ENCODE measurements around the gene SLC22A23.

DNA sequence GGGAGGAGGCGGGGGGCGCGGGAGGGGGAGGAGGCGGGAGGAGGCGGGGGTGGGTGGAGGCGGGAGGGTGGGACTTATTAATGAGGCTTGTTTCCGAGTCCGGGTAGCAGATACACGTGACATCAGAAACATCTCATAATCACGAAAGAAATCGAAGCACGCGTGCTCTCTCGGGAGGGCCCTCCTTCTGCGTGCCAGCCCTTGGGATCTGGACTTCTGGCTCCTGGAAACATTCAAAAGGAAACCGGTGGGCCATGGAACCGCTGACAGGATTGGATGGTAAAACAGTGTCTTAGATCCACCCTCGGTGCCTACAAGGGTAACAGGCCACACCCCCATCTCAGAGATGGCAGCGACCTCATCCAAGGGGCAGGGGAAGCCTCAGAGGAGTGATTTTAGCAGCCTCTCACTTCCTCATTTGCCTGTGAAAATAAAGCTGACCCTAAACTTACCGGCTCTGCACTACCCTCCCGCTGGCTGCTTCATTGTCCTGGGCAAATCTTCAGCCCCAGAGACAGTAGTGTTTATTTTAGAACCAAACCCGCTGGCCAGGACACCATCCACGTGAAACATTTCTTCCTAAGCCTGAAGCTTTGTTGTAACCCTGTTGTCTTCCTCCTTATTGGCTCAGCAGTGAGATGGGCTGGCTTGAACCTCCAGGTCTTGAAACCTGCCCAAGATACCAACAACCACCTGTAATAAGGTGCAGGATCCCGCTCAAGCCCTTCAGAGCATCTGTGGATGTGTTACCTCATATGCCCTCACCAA is 100.6 kb downstream of the SLC22A23 start:
- TF ChIP-seq, protein P1, sequence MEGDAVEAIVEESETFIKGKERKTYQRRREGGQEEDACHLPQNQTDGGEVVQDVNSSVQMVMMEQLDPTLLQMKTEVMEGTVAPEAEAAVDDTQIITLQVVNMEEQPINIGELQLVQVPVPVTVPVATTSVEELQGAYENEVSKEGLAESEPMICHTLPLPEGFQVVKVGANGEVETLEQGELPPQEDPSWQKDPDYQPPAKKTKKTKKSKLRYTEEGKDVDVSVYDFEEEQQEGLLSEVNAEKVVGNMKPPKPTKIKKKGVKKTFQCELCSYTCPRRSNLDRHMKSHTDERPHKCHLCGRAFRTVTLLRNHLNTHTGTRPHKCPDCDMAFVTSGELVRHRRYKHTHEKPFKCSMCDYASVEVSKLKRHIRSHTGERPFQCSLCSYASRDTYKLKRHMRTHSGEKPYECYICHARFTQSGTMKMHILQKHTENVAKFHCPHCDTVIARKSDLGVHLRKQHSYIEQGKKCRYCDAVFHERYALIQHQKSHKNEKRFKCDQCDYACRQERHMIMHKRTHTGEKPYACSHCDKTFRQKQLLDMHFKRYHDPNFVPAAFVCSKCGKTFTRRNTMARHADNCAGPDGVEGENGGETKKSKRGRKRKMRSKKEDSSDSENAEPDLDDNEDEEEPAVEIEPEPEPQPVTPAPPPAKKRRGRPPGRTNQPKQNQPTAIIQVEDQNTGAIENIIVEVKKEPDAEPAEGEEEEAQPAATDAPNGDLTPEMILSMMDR (IDR thresholded peaks at IDR 0.05) = no peak
- no peak for TF ChIP-seq EZH2 (IDR thresholded peaks at IDR 0.05; ENCODE audit: borderline replicate concordance, insufficient read depth, low read depth, low read length, poor library complexity, severe bottlenecking)
